HepG2 (cell line): Measurements from ENCODE around the gene BACH1. TPM values are rescaled to one million over a fixed set of nuclear protein-coding genes. Genes with fewer than 3 reads are reported as not detected.

Experiments
- ATAC-seq: fragments of 200-7000 bp; cut with Tn5 transposase; 3 replicates; pipeline ENCODE4 v1.9.1; 2020; ENCODE audit warnings: mild to moderate bottlenecking, moderate library complexity
- BruUV-seq: library from RNA; stranded (reverse); fragments of 400-500 nt; replicated peaks from 2 replicates; lab custom pipeline; 2021; lab: Mats Ljungman, UMichigan
- CTCF ChIA-PET: fragments of 300-600 bp; formaldehyde crosslinking; extraction: SDS; loops from one replicate; lab custom pipeline; 2021; ENCODE audit warnings: low total read pairs, inconsistent platforms, low intra/inter-chr PET ratio; lab: Yijun Ruan, JAX
- POLR2A ChIA-PET: fragments of 350-600 bp; sonication (Branson Sonifier 250); formaldehyde crosslinking; loops from one replicate; lab custom pipeline; 2020; ENCODE audit warnings: antibody characterized with exemption, inconsistent platforms; lab: Yijun Ruan, JAX
- DNase-seq: peaks from one replicate; pipeline ENCODE4 v3.0.0-alpha.2; 2015; ENCODE audit warnings: low spot score
- FAIRE-seq: peaks from 3 replicates; lab custom pipeline; 2011; peaks lifted over from hg19 to GRCh38; lab: Jason Lieb, UNC
- H2AFZ ChIP-seq: one replicate; pipeline ENCODE4 v1.6.1; 2011; ENCODE audit warnings: low read length, inconsistent platforms
- H3K27ac ChIP-seq: fragments of 300-600 bp; 3 replicates; pipeline ENCODE4 v1.8.0; 2011; ENCODE audit warnings: mixed run types, mild to moderate bottlenecking, mixed read lengths, low read length, inconsistent platforms; ENCODE audit not compliant: insufficient read depth; ENCODE audit errors: extremely low read length
- H3K27me3 ChIP-seq, 2 experiments: fragments of 200-600 bp in 1 of 2; 2 replicates in 1 of 2; 3 replicates in 1 of 2; pipeline versions ENCODE4 v1.6.0 to v1.8.0; 2011; ENCODE audit warnings: low read length in 2 of 2, mild to moderate bottlenecking in 2 of 2, moderate library complexity in 2 of 2, inconsistent platforms in 1 of 2; ENCODE audit not compliant: insufficient read depth in 2 of 2, control insufficient read depth in 1 of 2
- H3K36me3 ChIP-seq, 2 experiments: fragments of 200-600 bp in 1 of 2; replicated peaks in 1 of 2; 2 replicates in 1 of 2; 3 replicates in 1 of 2; pipeline versions ENCODE4 v1.5.1 to v1.8.0; 2011; ENCODE audit warnings: low read length in 2 of 2, inconsistent platforms in 1 of 2; ENCODE audit not compliant: insufficient read depth in 2 of 2, control insufficient read depth in 1 of 2
- H3K4me1 ChIP-seq: 2 replicates; pipeline ENCODE4 v1.5.1; 2012; ENCODE audit warnings: low read length, inconsistent platforms; ENCODE audit not compliant: insufficient read depth
- H3K4me2 ChIP-seq: 2 replicates; pipeline ENCODE4 v1.6.0; 2011; ENCODE audit warnings: low read depth, low read length, inconsistent platforms
- H3K4me3 ChIP-seq, 3 experiments: fragments of 200-600 bp in 1 of 3; sonication (generic), shearing (Covaris generic) in 1 of 3; replicated peaks in 1 of 3; 2 replicates each; pipeline ENCODE4 v1.5.1; 2011 to 2016; ENCODE audit warnings: low read length in 3 of 3, inconsistent platforms in 2 of 3, low read depth in 2 of 3, mild to moderate bottlenecking in 2 of 3, control low read depth in 1 of 3, mixed read lengths in 1 of 3; ENCODE audit not compliant: insufficient read depth in 1 of 3
- H3K79me2 ChIP-seq: one replicate; pipeline ENCODE4 v1.6.1; 2011; ENCODE audit warnings: low read length, inconsistent platforms; ENCODE audit not compliant: insufficient read depth
- H3K9ac ChIP-seq: 2 replicates; pipeline ENCODE4 v1.6.0; 2011; ENCODE audit warnings: mild to moderate bottlenecking, low read depth, low read length, inconsistent platforms; ENCODE audit not compliant: insufficient read depth
- H3K9me3 ChIP-seq: 2 replicates; pipeline ENCODE4 v1.5.1; 2012; ENCODE audit warnings: mild to moderate bottlenecking, low read length
- H4K20me1 ChIP-seq: 2 replicates; pipeline ENCODE4 v1.6.0; 2011; ENCODE audit warnings: inconsistent platforms, mild to moderate bottlenecking, low read length, moderate library complexity; ENCODE audit not compliant: insufficient read depth
- BCL6 ChIP-seq: IDR thresholded peaks from 2 replicates; pipeline ENCODE4 v1.6.1; 2016; ENCODE audit warnings: missing genetic modification reagents, missing compliant biosample characterization
- DNMT1 ChIP-seq: sonication (generic); formaldehyde crosslinking; IDR thresholded peaks from 2 replicates; pipeline ENCODE4 v1.5.1; 2020; ENCODE audit warnings: mild to moderate bottlenecking, missing genetic modification reagents
- KMT2A ChIP-seq: sonication (generic); formaldehyde crosslinking; IDR thresholded peaks from 2 replicates; pipeline ENCODE4 v1.4.0; 2020; ENCODE audit warnings: missing genetic modification reagents
- MATR3 ChIP-seq: sonication (generic); formaldehyde crosslinking; IDR thresholded peaks from 2 replicates; pipeline ENCODE4 v1.4.0; 2020; ENCODE audit warnings: missing genetic modification reagents
- MXI1 ChIP-seq: IDR thresholded peaks from 3 replicates; pipeline ENCODE4 v1.6.1; 2012; ENCODE audit warnings: low read depth, low read length, inconsistent platforms, borderline replicate concordance
- RORA ChIP-seq: sonication (generic); formaldehyde crosslinking; IDR thresholded peaks from 2 replicates; pipeline ENCODE4 v1.5.0; 2020; ENCODE audit warnings: mild to moderate bottlenecking, missing genetic modification reagents, moderate library complexity
- TOPORS ChIP-seq: sonication (generic); formaldehyde crosslinking; IDR thresholded peaks from 2 replicates; pipeline ENCODE4 v1.8.0; 2023; ENCODE audit warnings: mild to moderate bottlenecking, missing genetic modification reagents
- YY1 ChIP-seq: IDR thresholded peaks from 2 replicates; pipeline ENCODE4 v1.6.1; 2011; ENCODE audit warnings: low read length, low read depth, moderate library complexity, mild to moderate bottlenecking; ENCODE audit not compliant: insufficient read depth, insufficient replicate concordance
- ZEB1 ChIP-seq: IDR thresholded peaks from 2 replicates; pipeline ENCODE4 v1.6.1; 2012; ENCODE audit warnings: mild to moderate bottlenecking, low read depth, inconsistent platforms; ENCODE audit not compliant: insufficient replicate concordance
- ZNF274 ChIP-seq: sonication (generic); formaldehyde crosslinking; IDR thresholded peaks from 2 replicates; pipeline ENCODE4 v1.5.1; 2020; ENCODE audit warnings: mild to moderate bottlenecking, missing genetic modification reagents
- ZNF335 ChIP-seq: sonication (generic); formaldehyde crosslinking; IDR thresholded peaks from 2 replicates; pipeline ENCODE4 v1.4.0; 2020; ENCODE audit warnings: missing genetic modification reagents
- ZNF605 ChIP-seq: sonication (generic); formaldehyde crosslinking; IDR thresholded peaks from 2 replicates; pipeline ENCODE4 v1.8.0; 2022; ENCODE audit warnings: mild to moderate bottlenecking, missing genetic modification reagents
- ZNF780A ChIP-seq: sonication (generic); formaldehyde crosslinking; IDR thresholded peaks from 2 replicates; pipeline ENCODE4 v1.8.0; 2022; ENCODE audit warnings: mild to moderate bottlenecking, missing genetic modification reagents, moderate library complexity
- WGBS: methylation state at CpG from one replicate; pipeline ENCODE4 v1.1.6; 2017; ENCODE audit warnings: low lambda C conversion rate; 5-methylcytosine and 5-hydroxymethylcytosine counted together
- in situ Hi-C: cut with HindIII; loops from 2 replicates; pipeline ENCODE4 v1.10.0; 2017; ENCODE audit warnings: low pct_unique_long_range_greater_than_20kb; ENCODE audit not compliant: extremely low pct_ligation_motif_present
- intact Hi-C: fragments of 100-400 bp; cut with micrococcal nuclease; formaldehyde crosslinking; loops from one replicate; pipeline ENCODE4 v1.10.0; 2022; ENCODE audit not compliant: unreplicated experiment
- polyA plus RNA-seq, 8 experiments: library from polyadenylated mRNA; depleted of rRNA in 3 of 8; stranded (reverse) in 7 of 8; unstranded in 1 of 8; fragments of >200 nt; fragmentation: Illumina TruSeq in 4 of 8; extraction: Trizol in 4 of 8; gene quantifications; 2 replicates each; pipeline versions ENCODE4 v1.2.1 to v1.2.3, GENCODE V29; 2011 to 2016; ENCODE audit warnings: low read depth in 4 of 8, missing spikeins in 1 of 8, mixed read lengths in 1 of 8; ENCODE audit not compliant: insufficient read depth in 1 of 8
- total RNA-seq, 5 experiments: library from RNA; depleted of rRNA; stranded (reverse); fragments of >200 nt; fragmentation: Illumina TruSeq; extraction: Trizol; gene quantifications; 2 replicates each; pipeline ENCODE4 v1.2.3, GENCODE V29; 2016; ENCODE audit warnings: low read depth in 1 of 5
- TF ChIP-seq, protein P1 (sequence below): sonication (generic); formaldehyde crosslinking; IDR thresholded peaks from 2 replicates; pipeline ENCODE4 v1.5.1; 2020; ENCODE audit warnings: missing genetic modification reagents, mild to moderate bottlenecking, borderline replicate concordance
- TF ChIP-seq, protein P2 (sequence below): sonication (generic); formaldehyde crosslinking; IDR thresholded peaks from 2 replicates; pipeline ENCODE4 v1.5.0; 2020; ENCODE audit warnings: missing genetic modification reagents

BACH1 gene
- total and polyA plus RNA-seq, 2 of the 13 experiments (the other 11 are each of a cell fraction or from before 2014, with no cell fraction given), result 16.5 to 51.7 TPM

DNA sequence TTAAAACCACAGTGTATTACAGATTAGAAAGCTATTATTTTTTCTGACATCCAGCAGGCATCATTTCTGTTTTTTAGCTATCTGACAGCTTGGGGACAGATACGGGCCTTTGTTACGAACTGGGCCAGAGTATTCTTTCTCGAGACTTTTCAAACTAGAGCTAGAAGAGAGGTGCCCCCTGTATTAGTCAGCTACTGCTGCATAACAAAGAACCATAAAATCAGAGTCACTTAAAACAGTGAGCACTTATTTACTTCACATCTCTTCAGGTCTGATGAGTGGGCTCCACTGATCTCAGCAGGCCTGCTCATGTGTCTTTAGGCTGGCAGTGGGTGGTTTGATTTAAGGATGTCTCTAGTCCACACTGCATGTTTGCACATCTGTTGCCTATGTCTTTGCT is 67.8 kb downstream of the BACH1 start:
- intact Hi-C loops (no loop called here), in situ Hi-C loops (loop anchor here (5.0 kb wide), 1 partner anchor 269 kb away; no protein-coding TSS in a partner anchor)
- H3K4me2 ChIP-seq, result no peak overlapping the region
- CTCF ChIA-PET, result no interaction called here
- no TSS peak for BruUV-seq
- H3K27ac ChIP-seq, result no peak overlapping the region
- H4K20me1 ChIP-seq, result no peaks in the 10 kb centered on the region
- no peak overlapping the region for H3K4me3 ChIP-seq
- DNase-seq (no peak), ATAC-seq (no peak), FAIRE-seq (no peak)
- POLR2A ChIA-PET, result no interaction called here
- no peaks in the 10 kb centered on the region for H3K4me1 ChIP-seq
- no peaks in the 10 kb centered on the region for H3K79me2 ChIP-seq
- H3K36me3 ChIP-seq, result peaks cover 0 to 17% of the 10 kb centered on the region in 2 experiments; a peak in 3 of 5 replicates
- H3K9ac ChIP-seq, result no peak overlapping the region
- H2AFZ ChIP-seq, result no peak overlapping the region
- H3K27me3 ChIP-seq, result no peaks in the 10 kb centered on the region
- 93% methylated on average over 3 of the region's 3 CpGs for WGBS
- TF ChIP-seq ZNF605 (CRISPR knock-in tag), result no peak
- TF ChIP-seq, protein P1, sequence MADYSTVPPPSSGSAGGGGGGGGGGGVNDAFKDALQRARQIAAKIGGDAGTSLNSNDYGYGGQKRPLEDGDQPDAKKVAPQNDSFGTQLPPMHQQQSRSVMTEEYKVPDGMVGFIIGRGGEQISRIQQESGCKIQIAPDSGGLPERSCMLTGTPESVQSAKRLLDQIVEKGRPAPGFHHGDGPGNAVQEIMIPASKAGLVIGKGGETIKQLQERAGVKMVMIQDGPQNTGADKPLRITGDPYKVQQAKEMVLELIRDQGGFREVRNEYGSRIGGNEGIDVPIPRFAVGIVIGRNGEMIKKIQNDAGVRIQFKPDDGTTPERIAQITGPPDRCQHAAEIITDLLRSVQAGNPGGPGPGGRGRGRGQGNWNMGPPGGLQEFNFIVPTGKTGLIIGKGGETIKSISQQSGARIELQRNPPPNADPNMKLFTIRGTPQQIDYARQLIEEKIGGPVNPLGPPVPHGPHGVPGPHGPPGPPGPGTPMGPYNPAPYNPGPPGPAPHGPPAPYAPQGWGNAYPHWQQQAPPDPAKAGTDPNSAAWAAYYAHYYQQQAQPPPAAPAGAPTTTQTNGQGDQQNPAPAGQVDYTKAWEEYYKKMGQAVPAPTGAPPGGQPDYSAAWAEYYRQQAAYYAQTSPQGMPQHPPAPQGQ, result no peak
- no peak for TF ChIP-seq MXI1
- no peak for TF ChIP-seq KMT2A (CRISPR knock-in tag)
- no peak for TF ChIP-seq ZNF335
- TF ChIP-seq BCL6 (CRISPR knock-in tag), result no peak
- TF ChIP-seq DNMT1 (CRISPR knock-in tag), result no peak
- no peak for TF ChIP-seq ZNF780A (CRISPR knock-in tag)
- no peak for TF ChIP-seq ZNF274
- TF ChIP-seq ZEB1, result no peak
- no peak for TF ChIP-seq TOPORS (CRISPR knock-in tag)
- TF ChIP-seq YY1, result no peak
- TF ChIP-seq, protein P2, sequence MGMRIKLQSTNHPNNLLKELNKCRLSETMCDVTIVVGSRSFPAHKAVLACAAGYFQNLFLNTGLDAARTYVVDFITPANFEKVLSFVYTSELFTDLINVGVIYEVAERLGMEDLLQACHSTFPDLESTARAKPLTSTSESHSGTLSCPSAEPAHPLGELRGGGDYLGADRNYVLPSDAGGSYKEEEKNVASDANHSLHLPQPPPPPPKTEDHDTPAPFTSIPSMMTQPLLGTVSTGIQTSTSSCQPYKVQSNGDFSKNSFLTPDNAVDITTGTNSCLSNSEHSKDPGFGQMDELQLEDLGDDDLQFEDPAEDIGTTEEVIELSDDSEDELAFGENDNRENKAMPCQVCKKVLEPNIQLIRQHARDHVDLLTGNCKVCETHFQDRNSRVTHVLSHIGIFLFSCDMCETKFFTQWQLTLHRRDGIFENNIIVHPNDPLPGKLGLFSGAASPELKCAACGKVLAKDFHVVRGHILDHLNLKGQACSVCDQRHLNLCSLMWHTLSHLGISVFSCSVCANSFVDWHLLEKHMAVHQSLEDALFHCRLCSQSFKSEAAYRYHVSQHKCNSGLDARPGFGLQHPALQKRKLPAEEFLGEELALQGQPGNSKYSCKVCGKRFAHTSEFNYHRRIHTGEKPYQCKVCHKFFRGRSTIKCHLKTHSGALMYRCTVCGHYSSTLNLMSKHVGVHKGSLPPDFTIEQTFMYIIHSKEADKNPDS (CRISPR knock-in tag), result no peak
- no peak for TF ChIP-seq MATR3 (CRISPR knock-in tag)
- TF ChIP-seq RORA, result no peak
- H3K9me3 ChIP-seq, result no peaks in the 10 kb centered on the region
